ENCODE measurements around the gene NCKAP5. TPM values are rescaled to one million over a fixed set of nuclear protein-coding genes. Genes with fewer than 3 reads are reported as not detected.

The NCKAP5 gene
- total and polyA plus RNA-seq, 2 of the 13 experiments (the other 11 are each of a cell fraction or from before 2014, with no cell fraction given): 0.01 TPM; not detected in 1

GRCh38 chr2:132691556-132691955 lies 876.7 kb downstream of the NCKAP5 start (continued):
- TF ChIP-seq ZNF513 (CRISPR knock-in tag; conservative IDR thresholded peaks at IDR 0.05): no peak

- H3K36me3 ChIP-seq (replicated peaks in 1 of 2; ENCODE audit: control insufficient read depth in 1 of 2, insufficient read depth in 2 of 2, low read length in 2 of 2): no peaks in the 10 kb centered on the region
- no peak for ATAC-seq
- no peak overlapping the region for H3K4me3 ChIP-seq (replicated peaks in 1 of 3; ENCODE audit: insufficient read depth in 1 of 3, low read depth in 2 of 3, low read length in 3 of 3)
- no peak overlapping the region for H2AFZ ChIP-seq (ENCODE audit: low read length)
- no peak overlapping the region for H3K27ac ChIP-seq (ENCODE audit: extremely low read length, insufficient read depth, low read length)
- H4K20me1 ChIP-seq (ENCODE audit: insufficient read depth, low read length): no peaks in the 10 kb centered on the region
- POLR2A ChIA-PET: no interaction called here
- intact Hi-C loops (cut with micrococcal nuclease; ENCODE audit: unreplicated experiment): no loop called here
- H3K9ac ChIP-seq (ENCODE audit: insufficient read depth, low read depth, low read length): no peak overlapping the region
- H3K79me2 ChIP-seq (ENCODE audit: insufficient read depth, low read length): no peaks in the 10 kb centered on the region
- in situ Hi-C loops (cut with HindIII; ENCODE audit: extremely low pct_ligation_motif_present, low pct_unique_long_range_greater_than_20kb): no loop called here
- DNase-seq (ENCODE audit: low spot score): no peak
- H3K9me3 ChIP-seq (ENCODE audit: low read length): no peaks in the 10 kb centered on the region
- WGBS (ENCODE audit: low lambda C conversion rate): 5% methylated on average over 1 of the region's 1 CpG
- no peaks in the 10 kb centered on the region for H3K27me3 ChIP-seq (ENCODE audit: control insufficient read depth in 1 of 2, insufficient read depth in 2 of 2, low read length in 2 of 2)
- no TSS peak for BruUV-seq (replicated peaks)
- no peak for FAIRE-seq
- H3K4me1 ChIP-seq (ENCODE audit: insufficient read depth, low read length): no peaks in the 10 kb centered on the region
- CTCF ChIA-PET (ENCODE audit: low intra/inter-chr PET ratio, low total read pairs): no interaction called here
- TF ChIP-seq RNF2 (conservative IDR thresholded peaks at IDR 0.05; ENCODE audit: low read depth) (no peak), ZSCAN9 (CRISPR knock-in tag; IDR thresholded peaks at IDR 0.05; ENCODE audit: borderline replicate concordance) (no peak), ZSCAN22 (CRISPR knock-in tag; IDR thresholded peaks at IDR 0.05) (no peak), PHB2 (IDR thresholded peaks at IDR 0.05; ENCODE audit: partially characterized antibody) (no peak), ZNF761 (CRISPR knock-in tag; conservative IDR thresholded peaks at IDR 0.05) (no peak), ARHGAP35 (CRISPR knock-in tag; IDR thresholded peaks at IDR 0.05; ENCODE audit: borderline replicate concordance) (no peak), ZNF138 (CRISPR knock-in tag; IDR thresholded peaks at IDR 0.05; ENCODE audit: low read depth) (no peak), ZSCAN29 (CRISPR knock-in tag; conservative IDR thresholded peaks at IDR 0.05) (no peak)
- no peak overlapping the region for H3K4me2 ChIP-seq (ENCODE audit: low read depth, low read length)
Observed at GRCh38 chr2:132690664-132691303, 877.5 kb downstream of the NCKAP5 start.

Measured in HepG2 (cell line).